Activated CD4-positive, alpha-beta memory T cell treated with anti-CD3 and anti-CD28 coated beads for 36 hours (primary cell): Measurements from ENCODE around the gene CYLC1. TPM values are rescaled to one million over a fixed set of nuclear protein-coding genes. Genes with fewer than 3 reads are reported as not detected.

Experiments
- CTCF ChIA-PET: fragments of 350-600 bp; sonication (Branson Sonifier 250); formaldehyde crosslinking; loops from one replicate; lab custom pipeline; 2021; ENCODE audit warnings: antibody characterized with exemption, inconsistent platforms; lab: Charles Lee
- POLR2A ChIA-PET: fragments of 350-600 bp; sonication (Branson Sonifier 250); formaldehyde crosslinking; loops from one replicate; lab custom pipeline; 2021; ENCODE audit warnings: antibody characterized with exemption; lab: Charles Lee
- DNase-seq: peaks from one replicate; pipeline ENCODE4 v3.0.0-alpha.2; 2020
- H3K27ac Mint-ChIP-seq: one replicate; pipeline ENCODE4 v1.8.0; 2021; ENCODE audit warnings: mixed read lengths
- H3K27me3 Mint-ChIP-seq: one replicate; pipeline ENCODE4 v1.8.0; 2021; ENCODE audit warnings: mixed read lengths
- H3K36me3 Mint-ChIP-seq: one replicate; pipeline ENCODE4 v1.8.0; 2021; ENCODE audit warnings: mixed read lengths
- H3K4me1 Mint-ChIP-seq: one replicate; pipeline ENCODE4 v1.8.0; 2021; ENCODE audit warnings: low read depth, mixed read lengths
- H3K4me3 Mint-ChIP-seq: one replicate; pipeline ENCODE4 v1.8.0; 2021; ENCODE audit warnings: mild to moderate bottlenecking, mixed read lengths
- H3K9me3 Mint-ChIP-seq: one replicate; pipeline ENCODE4 v1.8.0; 2021; ENCODE audit warnings: mixed read lengths
- intact Hi-C: fragments of 100-400 bp; cut with micrococcal nuclease; formaldehyde crosslinking; loops from one replicate; pipeline ENCODE4 v1.15.1; 2023
- total RNA-seq, 2 experiments: library from RNA; stranded (reverse); gene quantifications; one replicate each; pipeline ENCODE4 v1.2.3, GENCODE V29; 2021

Gene CYLC1
- total RNA-seq, result not detected

DNA sequence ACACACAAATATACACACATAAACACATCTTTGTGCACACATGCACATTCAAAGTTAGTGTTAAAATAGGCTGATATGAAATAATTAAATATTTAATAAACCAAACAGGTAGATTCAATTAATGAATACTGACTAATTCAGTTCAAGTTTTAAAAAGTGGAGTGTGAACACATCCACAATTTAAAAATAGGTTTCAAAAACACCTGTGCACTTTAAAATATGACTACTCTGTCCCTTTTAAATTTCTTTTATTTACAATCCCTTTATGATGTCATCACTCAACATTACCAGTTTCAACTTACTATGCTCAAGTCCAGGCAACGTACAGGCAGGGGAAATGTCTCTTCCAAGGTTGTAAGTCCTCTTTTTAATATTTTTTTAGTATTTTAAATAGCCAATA, at the start of gene CYLC1:
CYLC1 (plus strand) TSS at position 301 of the 400 bp plus-strand sequence; CDS start at position 338, 37 bp downstream.
- H3K27me3 Mint-ChIP-seq, result no peaks in the 10 kb centered on the region
- POLR2A ChIA-PET, result no interaction called here
- H3K9me3 Mint-ChIP-seq, result peaks cover 5% of the 10 kb centered on the region
- CTCF ChIA-PET, result no interaction called here
- no peaks in the 10 kb centered on the region for H3K36me3 Mint-ChIP-seq
- H3K27ac Mint-ChIP-seq, result no peak within 1 kb of the TSS
- H3K4me1 Mint-ChIP-seq, result no peaks in the 10 kb centered on the region
- intact Hi-C loops, result no loop called here
- no peak within 1 kb of the TSS for H3K4me3 Mint-ChIP-seq
- no peak for DNase-seq

DNA sequence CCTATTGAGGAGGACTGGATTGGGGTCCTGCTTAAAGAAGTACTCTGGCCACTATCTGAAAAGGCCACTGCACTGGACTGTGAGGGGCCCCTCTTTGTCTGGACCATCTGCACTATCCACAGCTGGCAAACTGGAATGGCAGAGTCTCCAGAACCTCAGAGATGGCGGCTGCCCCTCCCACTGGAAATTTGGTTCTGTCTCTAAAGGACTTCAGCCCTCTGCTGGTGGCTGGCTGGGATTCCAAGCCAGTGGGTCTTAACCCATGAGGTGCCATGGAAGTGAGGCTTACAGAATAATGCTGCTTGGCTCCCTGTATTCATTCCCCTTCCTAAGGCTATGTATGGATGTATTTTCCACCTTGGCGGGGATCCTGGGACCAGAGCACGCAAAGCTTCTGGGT, 41.6 kb upstream of the CYLC1 start:
- Mint-ChIP-seq H3K27ac (no peak overlapping the region), H3K36me3 (no peaks in the 10 kb centered on the region), H3K4me3 (no peak overlapping the region), H3K4me1 (no peaks in the 10 kb centered on the region), H3K9me3 (peaks cover 16% of the 10 kb centered on the region), H3K27me3 (no peaks in the 10 kb centered on the region)
- ChIA-PET POLR2A (no interaction called here), CTCF (no interaction called here)
- no peak for DNase-seq
- intact Hi-C loops, result no loop called here

DNA sequence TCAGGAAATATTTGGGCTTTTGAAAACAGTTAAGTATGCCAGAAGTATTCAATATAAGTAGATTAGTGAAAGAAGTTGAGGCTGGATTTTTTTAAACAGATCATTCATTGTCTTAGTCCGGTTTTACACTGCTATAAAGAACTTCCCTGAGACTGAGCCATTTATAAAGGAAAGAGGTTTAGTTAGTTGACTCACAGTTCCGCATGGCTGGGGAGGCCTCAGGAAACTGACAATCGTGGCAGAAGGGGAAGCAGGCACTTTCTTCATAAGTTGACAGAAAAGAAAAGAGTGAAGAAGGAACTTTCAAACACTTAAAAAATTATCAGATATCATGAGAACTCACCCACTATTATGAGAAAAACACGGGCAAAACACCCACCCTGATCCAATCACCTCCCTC, 31.1 kb upstream of the CYLC1 start:
- no peak overlapping the region for H3K4me3 Mint-ChIP-seq

GRCh38 chrX:83845397-83845796, 15.5 kb upstream of the CYLC1 start:
- no peaks in the 10 kb centered on the region for H3K36me3 Mint-ChIP-seq
- no peaks in the 10 kb centered on the region for H3K4me1 Mint-ChIP-seq
- no peak overlapping the region for H3K27ac Mint-ChIP-seq
- ChIA-PET POLR2A (no interaction called here), CTCF (no interaction called here)
- no peak overlapping the region for H3K4me3 Mint-ChIP-seq
- intact Hi-C loops, result no loop called here
- H3K9me3 Mint-ChIP-seq, result no peaks in the 10 kb centered on the region
- no peak for DNase-seq
- H3K27me3 Mint-ChIP-seq, result no peaks in the 10 kb centered on the region

More for the DNA sequence above, 31.1 kb upstream of the CYLC1 start:
- Mint-ChIP-seq H3K27me3 (no peaks in the 10 kb centered on the region), H3K9me3 (no peaks in the 10 kb centered on the region), H3K36me3 (no peaks in the 10 kb centered on the region), H3K27ac (no peak overlapping the region), H3K4me1 (no peaks in the 10 kb centered on the region)
- intact Hi-C loops, result no loop called here
- DNase-seq, result no peak
- ChIA-PET CTCF (no interaction called here), POLR2A (no interaction called here)

DNA sequence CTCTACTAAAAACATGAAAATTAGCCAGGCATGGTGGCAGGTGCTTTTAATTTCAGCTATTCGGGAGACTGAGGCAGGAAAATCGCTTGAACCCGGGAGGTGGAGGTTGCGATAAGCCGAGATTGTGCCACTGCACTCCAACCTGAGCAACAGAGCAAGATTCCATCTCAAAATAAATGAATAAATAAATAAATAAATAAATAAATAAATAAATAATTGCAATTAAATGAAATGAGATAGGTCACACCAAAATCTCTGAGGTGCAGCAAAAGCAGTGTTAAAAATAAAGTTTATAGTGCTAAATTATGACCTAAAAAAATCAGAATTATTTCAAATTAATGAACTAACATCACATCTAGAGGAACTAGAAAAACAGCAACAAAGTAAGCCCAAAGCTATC, 13.6 kb upstream of the CYLC1 start:
- ChIA-PET POLR2A (no interaction called here), CTCF (no interaction called here)
- H3K27ac Mint-ChIP-seq, result no peak overlapping the region
- H3K27me3 Mint-ChIP-seq, result no peaks in the 10 kb centered on the region
- no peak for DNase-seq
- no peaks in the 10 kb centered on the region for H3K9me3 Mint-ChIP-seq
- no peak overlapping the region for H3K4me3 Mint-ChIP-seq
- intact Hi-C loops, result no loop called here
- no peaks in the 10 kb centered on the region for H3K36me3 Mint-ChIP-seq
- no peaks in the 10 kb centered on the region for H3K4me1 Mint-ChIP-seq

DNA sequence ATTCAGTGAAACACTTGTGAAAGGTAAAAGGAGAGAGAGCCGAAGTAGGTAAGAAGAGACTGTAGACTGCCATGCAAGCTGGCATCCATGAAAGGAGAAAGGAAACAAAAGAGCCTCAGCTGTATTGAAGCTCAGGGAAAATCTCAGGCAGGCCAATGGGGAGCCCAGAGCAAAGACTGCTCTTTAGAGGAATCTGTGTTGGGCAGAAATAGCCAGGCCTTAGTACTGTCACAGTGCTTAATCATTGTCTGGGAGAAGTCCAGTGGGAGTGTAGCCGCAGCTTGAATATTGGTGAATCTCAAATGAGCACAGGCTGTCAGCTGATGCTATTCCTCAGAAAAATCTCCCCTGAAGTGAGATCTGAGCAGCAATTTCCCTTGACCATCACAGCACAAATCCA, 27.6 kb downstream of the CYLC1 start:
- POLR2A ChIA-PET, result no interaction called here
- CTCF ChIA-PET, result no interaction called here

DNA sequence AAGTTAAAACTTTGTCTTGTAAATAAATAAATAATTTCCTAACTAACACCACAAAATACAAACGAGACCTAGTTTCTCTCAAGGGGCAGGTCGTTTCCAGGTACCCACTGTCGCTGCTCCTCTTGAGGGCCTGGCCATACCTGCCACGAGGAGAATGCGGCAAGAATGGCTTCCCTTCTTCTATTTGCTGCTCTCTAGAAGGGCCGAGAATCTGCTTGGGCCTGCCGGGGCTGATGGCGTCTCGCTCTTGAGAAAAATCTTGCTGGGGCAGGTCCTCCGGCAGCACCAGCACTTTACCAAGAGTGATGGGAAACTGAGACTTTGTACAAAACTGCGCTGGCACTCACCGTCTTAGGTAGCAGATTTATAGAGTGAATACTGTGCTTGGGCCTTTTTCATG, 31.5 kb downstream of the CYLC1 start:
- H3K27ac Mint-ChIP-seq, result no peak overlapping the region
- H3K27me3 Mint-ChIP-seq, result no peaks in the 10 kb centered on the region
- ChIA-PET CTCF (no interaction called here), POLR2A (no interaction called here)
- no peaks in the 10 kb centered on the region for H3K4me1 Mint-ChIP-seq
- no peaks in the 10 kb centered on the region for H3K36me3 Mint-ChIP-seq
- no peak for DNase-seq
- intact Hi-C loops, result no loop called here
- peaks cover 3% of the 10 kb centered on the region for H3K9me3 Mint-ChIP-seq
- no peak overlapping the region for H3K4me3 Mint-ChIP-seq

More for the DNA sequence above, 27.6 kb downstream of the CYLC1 start:
- Mint-ChIP-seq H3K4me3 (no peak overlapping the region), H3K27me3 (no peaks in the 10 kb centered on the region), H3K4me1 (no peaks in the 10 kb centered on the region), H3K9me3 (peaks cover 3% of the 10 kb centered on the region), H3K36me3 (no peaks in the 10 kb centered on the region), H3K27ac (no peak overlapping the region)
- intact Hi-C loops, result no loop called here
- no peak for DNase-seq

DNA sequence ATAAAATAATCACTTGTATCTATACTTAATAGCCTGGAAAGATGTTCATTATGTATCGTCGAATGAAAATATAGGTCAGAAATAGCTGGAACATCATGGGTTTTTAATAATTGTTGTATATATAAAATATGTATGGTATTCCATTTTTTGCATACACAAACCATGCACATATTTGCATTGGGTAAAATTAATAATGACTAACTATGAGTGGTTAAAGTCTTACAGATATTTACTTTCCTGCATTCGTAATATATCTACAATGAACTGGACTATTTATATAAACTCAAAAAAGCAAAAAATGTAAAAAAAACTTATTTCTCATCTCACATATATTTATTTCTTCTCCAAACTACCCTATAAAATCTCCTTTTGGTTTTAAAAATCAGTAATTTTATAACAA, 46.0 kb downstream of the CYLC1 start:
- no peaks in the 10 kb centered on the region for H3K27me3 Mint-ChIP-seq
- no peak overlapping the region for H3K27ac Mint-ChIP-seq
- no peaks in the 10 kb centered on the region for H3K36me3 Mint-ChIP-seq

DNA sequence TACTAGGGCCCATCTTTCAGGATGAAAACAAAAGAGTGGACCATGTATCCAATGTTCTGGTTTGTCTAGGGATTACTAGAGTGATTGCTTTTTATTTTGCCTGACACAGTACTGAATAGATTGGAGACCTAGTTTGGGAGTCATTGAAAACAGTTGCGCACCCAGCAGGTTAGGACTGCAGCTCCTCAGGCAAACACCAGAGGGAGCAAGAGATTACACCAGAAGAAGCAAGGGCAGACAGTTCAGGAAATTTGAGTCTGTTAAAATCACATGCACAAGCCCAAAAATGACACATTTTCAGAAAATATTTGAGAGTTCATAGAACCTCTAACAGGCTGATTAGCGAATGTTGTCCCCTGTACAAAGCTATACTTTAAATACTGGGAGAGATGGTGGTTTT, 55.6 kb downstream of the CYLC1 start:
- no peak for DNase-seq
- Mint-ChIP-seq H3K9me3 (no peaks in the 10 kb centered on the region), H3K4me3 (no peak overlapping the region), H3K4me1 (no peaks in the 10 kb centered on the region), H3K27ac (no peak overlapping the region), H3K36me3 (no peaks in the 10 kb centered on the region), H3K27me3 (no peaks in the 10 kb centered on the region)
- intact Hi-C loops, result no loop called here
- ChIA-PET CTCF (no interaction called here), POLR2A (no interaction called here)

More for the DNA sequence above, 46.0 kb downstream of the CYLC1 start:
- Mint-ChIP-seq H3K4me3 (no peak overlapping the region), H3K9me3 (no peaks in the 10 kb centered on the region), H3K4me1 (no peaks in the 10 kb centered on the region)
- DNase-seq, result no peak
- POLR2A ChIA-PET, result no interaction called here
- intact Hi-C loops, result no loop called here
- CTCF ChIA-PET, result no interaction called here

- Mint-ChIP-seq H3K27me3 (no peaks in the 10 kb centered on the region), H3K4me1 (no peaks in the 10 kb centered on the region), H3K27ac (no peak overlapping the region), H3K4me3 (no peak overlapping the region), H3K36me3 (no peaks in the 10 kb centered on the region), H3K9me3 (no peaks in the 10 kb centered on the region)
- DNase-seq, result no peak
- POLR2A ChIA-PET, result no interaction called here
- intact Hi-C loops, result no loop called here
- CTCF ChIA-PET, result no interaction called here
Measured at GRCh38 chrX:83934220-83934619, 73.3 kb downstream of the CYLC1 start.
